Hematopoietic multipotent progenitor cell (in vitro differentiated cells): ENCODE measurements around the gene TECPR2. TPM values are rescaled to one million over a fixed set of nuclear protein-coding genes. Genes with fewer than 3 reads are reported as not detected.

ENCODE experiments used
- DNase-seq, 3 donors: peaks; one replicate each; pipeline ENCODE4 v3.0.0-alpha.2; 2011 to 2015; ENCODE audit warnings: low read depth in 2 of 3, low spot score in 2 of 3
- total RNA-seq: library from RNA; depleted of rRNA; stranded (reverse); fragments of >200 nt; gene quantifications from one replicate; pipeline ENCODE4 v1.2.3, GENCODE V29; 2012

TECPR2 gene
- total RNA-seq, 1 donor: 9.4 TPM

DNA sequence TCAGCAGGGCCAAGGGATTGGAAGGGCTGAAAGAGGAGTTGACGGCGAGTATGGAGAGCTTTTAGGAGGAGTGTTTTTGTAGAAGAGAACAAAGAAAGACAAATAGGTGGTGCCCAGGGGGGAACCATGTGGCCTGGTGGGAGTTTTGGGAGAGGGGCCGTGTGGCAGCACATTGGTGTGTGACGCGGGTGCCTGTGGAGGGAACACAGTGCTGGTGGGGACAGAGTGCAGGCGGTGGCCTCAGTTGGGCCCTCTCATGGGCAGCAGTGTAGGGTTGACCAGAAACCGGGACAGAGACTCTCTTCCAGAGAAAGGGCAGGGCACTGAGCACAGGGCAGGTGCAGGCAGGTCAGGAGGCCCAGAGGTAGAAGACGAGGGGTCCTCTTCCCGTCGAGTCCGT lies 56.5 kb downstream of the TECPR2 start:
- no peak for DNase-seq

DNA sequence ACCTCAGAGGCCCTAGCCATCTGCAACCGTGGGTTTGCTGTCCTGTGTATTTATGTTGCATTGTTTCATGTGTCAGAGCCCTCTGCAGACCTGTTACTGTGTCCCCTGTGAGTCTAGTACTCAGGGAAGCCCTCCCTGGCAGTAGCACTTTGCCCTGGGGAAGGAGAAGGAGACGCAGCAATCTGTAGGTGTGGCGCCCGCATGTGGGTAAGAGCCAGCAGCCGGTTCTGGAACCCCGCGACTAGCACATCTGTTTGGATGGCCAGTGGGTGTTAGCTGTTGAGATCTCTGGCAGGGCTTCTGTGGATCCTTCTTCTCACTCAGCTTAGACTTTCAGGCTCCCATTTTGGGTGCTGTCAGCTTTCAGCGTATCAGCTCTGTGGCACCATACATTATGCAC lies 57.0 kb downstream of the TECPR2 start:
- no peak for DNase-seq

DNA sequence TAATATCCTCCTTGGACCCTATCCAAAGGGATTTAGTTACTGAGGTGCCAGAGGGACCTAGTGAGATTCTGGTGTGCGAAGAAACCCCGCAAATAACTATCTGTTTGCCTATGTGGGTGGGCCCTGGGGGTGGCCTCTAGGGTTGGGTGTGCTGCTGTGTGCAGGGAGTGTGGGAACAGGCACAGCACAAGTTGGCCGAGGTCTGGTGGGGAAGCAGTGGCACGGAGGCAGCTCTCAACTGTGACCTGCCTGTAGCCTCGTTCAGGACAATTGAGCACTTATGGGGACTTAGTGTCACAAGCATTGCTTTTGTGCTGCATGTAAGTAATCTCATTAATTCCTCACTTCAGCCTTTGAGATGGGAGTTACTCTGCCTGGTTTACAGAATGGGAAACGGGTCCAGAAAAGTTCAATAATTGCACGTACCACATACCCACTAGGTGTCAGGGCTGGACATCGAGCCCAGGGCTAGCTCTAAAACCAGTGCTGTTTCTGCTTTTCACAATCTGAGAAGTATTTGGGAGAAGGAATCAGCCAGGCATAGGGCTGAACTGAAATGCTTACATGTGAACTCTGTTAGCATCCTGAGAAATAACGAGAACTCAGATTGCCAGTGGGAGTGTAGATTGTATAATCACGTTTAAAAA lies 58.8 kb downstream of the TECPR2 start:
- DNase-seq: no peak

DNA sequence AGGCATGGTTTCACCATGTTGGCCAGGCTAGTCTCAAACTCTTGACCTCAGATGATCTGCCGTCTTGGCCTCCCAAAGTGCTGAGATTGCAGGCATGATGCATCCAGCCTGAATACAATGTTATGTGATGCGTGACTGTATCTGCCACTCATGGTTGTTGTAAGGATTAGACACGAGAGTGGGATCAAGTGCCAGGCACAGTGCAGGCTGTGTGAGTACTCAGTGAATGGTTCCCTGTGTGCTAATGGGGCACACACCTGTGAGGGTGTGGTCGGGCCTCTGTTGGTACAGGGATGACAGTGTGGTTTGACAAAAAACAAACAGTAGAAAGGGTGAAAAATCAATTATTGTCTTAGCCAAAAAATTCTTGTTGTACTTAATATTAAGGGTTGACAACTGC lies 61.8 kb downstream of the TECPR2 start:
- DNase-seq: no peak

DNA sequence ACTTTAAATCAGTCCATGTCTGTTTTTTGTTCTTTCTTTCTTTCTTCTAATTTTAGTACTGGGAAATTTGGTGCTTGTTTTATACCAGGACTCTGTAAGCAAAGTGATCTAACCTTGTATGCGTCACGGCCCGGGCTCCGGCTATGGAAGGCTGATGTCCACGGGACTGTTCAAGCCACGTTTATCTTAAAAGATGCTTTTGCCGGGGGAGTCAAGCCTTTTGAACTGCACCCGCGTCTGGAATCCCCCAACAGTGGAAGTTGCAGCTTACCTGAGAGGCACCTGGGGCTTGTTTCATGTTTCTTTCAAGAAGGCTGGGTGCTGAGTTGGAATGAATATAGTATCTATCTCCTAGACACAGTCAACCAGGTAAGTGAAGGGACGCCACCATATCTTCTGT lies 62.2 kb downstream of the TECPR2 start:
- DNase-seq: no peak

DNA sequence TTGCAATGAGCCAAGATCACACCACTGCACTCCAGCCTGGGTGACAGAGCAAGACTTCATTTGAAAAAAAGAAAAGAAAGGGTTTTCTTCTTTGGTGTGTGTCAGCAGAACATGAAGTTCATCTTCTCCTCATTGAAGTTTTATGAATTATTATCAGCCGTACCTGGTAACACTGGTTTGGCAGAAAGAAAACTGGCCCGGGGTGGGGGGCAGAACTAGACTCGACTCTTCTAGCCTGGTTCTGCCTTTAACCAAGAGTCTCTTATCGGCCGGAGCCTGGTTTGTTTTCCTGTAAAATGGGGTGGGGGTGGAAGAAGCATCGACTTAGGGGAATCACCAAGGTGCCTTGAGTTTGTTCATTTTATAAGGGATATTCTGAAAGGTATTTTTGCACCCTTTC lies 64.1 kb downstream of the TECPR2 start:
- DNase-seq: no peak

DNA sequence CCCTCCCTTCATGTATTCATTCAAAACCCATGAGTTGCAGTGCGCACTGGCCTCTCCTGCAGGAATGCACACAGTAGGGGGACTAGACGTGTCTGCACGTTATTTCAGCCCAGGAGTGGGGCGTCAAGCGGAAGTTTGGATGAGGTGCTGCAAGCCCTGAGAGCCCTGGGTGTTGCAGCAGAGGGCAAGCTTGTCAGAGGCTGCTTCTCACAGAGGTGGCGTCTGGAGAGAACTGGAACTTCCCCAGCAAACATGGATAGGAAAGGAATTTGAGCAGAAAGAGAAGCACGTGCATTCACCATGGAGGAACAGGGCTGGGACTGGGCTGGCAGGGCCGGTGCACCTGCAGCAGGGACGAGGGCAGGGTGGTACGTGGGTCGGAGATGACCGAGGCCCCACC lies 64.9 kb downstream of the TECPR2 start:
- no peak for DNase-seq

DNA sequence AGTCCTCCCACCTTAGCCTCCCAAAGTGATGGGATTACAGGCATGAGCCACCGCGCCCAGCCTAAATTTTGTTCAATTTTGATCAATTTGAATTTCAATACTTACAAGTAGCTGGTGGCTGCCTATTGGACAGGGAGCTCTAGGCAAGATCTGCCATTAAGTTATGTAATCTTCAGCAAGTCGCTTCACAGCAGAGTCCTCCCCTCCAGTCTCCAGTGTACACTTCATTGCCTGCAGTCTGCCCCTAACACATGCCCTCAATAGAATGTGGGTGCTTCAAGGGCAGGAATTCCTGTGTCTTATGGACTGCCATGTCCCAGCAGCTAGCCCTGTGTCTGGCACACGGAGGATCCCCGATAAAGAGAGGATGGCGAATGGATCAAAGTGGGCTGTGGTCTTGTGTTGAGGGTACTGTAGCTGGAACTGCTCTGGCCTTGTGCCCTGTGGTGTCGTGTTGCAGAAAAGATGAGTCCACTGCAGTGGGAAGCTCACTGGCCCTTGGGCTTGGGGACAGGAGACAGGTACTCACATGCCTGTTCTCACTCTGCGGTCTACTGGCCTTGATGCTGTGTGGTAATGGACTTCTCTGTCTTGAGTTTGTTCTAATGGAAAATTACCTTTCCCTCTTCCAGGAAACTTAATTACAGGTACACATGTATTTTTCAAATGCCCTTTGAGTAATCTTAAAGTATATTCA lies 67.6 kb downstream of the TECPR2 start:
- no peak for DNase-seq

DNA sequence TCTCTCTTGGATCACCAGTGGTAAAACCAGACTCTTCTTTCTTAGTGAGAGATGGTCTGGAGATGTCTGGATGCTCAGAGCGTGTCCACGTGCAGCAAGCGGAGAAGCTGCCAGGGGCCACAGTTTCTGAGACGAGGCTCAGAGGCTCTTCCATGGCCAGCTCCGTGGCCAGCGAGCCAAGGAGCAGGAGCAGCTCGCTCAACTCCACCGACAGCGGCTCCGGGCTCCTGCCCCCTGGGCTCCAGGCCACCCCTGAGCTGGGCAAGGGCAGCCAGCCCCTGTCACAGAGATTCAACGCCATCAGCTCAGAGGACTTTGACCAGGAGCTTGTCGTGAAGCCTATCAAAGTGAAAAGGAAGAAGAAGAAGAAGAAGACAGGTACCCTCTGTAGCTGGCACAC lies 69.0 kb downstream of the TECPR2 start:
- no peak for DNase-seq

DNA sequence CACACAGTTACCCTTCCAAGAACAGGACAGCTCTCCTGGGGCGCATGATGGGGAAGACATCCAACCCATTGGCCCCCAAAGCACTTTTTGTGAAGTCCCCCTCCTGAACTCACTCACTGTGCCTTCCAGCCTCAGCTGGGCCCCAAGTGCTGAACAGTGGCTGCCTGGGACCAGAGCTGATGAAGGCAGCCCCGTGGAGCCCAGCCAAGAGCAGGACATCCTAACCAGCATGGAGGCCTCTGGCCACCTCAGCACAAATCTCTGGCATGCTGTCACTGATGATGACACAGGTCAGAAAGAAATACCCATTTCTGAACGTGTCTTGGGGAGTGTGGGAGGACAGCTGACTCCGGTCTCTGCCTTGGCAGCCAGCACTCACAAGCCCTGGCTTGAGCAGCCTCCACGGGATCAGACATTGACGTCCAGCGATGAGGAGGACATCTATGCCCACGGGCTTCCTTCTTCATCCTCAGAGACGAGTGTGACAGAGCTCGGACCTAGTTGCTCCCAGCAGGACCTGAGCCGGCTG lies 72.0 kb downstream of the TECPR2 start:
- no peak for DNase-seq

DNA sequence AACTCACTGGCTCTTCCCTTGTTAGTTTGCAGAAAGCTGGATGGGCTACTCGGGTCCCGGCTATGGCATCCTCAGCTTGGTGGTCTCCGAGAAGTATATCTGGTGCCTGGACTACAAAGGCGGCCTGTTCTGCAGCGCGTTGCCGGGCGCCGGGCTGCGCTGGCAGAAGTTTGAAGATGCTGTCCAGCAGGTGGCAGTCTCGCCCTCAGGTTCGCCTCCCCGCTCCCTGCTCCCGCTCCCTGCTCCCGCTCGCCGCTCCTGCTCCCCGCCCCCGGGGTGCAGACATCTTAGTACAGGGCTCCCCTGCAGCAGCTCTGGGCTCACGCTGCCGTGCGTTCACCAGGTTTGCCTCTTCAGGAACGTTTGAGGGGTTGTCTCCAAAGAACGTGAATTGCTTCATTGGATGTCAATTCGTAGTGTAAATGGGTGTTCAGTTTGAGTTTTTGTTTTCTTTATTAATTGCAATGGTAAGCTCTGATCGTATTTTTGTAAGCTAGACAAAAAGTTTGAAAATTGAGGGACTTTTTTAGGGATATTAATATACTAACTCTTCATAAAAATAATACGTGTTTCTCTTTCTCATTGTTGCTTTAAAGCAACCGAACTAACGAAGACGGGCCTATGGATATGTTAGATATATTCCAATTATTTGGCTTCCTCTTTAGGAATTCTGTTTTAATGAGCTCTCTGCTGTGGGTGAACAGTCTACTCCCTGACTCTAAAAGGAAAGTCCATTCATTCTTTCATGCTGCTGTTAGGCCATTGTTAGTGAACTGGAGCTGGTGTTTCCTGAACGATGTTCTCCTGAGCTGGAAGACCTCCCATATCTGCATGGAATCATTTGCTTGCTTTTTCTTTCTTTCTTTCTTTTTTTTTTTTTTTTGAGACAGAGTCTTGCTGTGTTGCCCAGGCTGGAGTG lies 75.5 kb downstream of the TECPR2 start:
- peak; percentile 18 to 81 (median 55) for DNase-seq

DNA sequence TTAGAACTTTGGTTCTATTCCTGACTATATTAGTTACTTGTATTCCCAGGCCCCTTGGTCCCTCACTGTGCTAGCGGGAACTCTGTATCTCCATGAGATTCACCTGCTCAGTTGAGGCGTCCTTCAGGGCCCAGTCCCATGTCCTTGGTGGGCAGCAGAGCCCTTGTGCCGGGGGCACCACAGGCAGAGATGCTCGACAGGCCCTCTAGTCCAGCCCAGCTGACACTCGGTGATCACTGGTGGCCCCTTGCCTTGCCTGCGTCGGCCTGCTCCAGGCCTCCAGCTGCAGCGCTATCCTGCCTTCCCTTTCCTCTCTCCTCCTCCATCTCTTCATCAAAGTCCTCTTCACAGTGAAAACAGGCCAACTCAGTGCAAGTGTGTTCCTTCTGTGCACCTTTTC lies 76.8 kb downstream of the TECPR2 start:
- DNase-seq: no peak

DNA sequence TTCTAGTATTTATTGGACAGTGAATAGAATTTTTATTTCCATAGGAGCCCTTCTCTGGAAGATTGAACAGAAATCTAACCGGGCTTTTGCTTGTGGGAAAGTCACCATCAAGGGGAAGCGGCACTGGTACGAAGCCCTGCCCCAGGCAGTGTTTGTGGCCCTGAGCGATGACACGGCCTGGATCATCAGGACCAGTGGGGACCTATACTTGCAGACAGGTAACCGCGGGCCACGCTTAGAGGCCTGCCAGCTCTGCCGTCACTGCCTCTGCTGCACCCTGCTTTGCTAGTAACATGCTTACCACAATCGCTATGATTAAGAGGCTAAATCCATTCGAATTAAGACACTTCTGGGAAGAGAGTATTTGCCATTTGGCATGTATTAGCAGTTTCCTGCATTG lies 77.7 kb downstream of the TECPR2 start:
- DNase-seq: no peak

DNA sequence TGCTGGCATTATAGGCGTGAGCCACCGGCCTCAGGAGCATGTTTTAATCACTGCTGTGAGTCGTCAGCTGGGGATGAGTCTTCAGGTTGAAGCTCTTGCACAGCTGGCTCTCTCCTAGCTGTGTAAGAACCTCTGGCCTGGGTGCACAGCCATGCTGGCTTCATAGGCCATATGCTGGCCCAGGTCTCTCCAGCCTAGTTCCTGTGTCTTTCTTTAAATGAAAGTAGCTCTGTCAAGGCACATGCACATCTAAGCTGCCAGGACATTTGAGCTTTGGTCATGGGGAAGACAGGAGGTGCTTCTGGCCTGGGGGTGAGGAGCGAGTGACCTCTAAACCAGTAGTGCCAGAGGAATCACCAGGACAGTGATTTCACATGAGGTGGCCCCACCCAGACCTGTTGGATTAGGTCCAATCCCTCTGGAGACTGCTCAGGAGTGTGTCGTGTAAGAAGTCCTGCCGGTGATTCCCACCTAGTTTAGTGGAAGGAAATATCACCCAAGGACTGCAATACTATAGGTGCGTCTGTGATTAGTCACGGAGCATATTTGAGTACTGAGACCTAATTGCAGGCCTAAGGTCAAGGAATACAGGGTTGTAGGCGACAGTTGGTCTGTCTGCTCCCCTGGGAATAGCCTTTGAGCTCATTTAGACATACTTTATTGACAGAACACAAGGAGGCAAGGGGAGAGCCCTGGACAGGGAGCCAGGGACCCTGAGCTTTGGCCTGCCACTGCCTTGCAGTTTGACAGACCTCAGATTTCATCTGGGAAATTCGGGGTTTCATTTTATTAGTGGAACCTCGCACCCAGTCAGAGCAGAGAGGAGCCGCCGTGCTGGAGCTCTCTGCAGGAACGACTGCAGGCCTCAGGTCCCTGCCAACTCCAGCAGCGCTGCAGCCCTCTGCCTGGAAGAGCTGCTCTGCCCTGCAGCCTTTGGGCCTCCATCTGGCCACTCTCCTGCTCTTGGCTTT lies 79.8 kb downstream of the TECPR2 start:
- DNase-seq: no peak

DNA sequence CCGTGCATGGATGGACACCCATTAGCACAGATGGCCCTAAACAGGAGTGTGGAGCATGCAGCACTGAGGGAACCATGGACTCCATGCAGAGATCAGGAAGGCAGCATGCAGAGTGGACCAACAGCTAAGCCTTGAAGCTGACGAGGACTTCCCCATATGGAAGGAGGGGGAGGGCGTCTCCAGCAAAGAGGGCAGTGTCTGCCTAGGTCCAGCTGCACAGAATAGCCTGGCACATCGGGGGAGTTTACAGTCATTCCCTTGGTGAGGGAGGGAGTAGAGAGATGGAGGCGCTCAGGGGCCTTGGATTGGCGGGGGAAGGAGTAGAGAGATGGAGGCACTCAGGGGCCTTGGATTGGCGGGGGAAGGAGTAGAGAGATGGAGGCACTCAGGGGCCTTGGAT lies 82.3 kb downstream of the TECPR2 start:
- DNase-seq: no peak

DNA sequence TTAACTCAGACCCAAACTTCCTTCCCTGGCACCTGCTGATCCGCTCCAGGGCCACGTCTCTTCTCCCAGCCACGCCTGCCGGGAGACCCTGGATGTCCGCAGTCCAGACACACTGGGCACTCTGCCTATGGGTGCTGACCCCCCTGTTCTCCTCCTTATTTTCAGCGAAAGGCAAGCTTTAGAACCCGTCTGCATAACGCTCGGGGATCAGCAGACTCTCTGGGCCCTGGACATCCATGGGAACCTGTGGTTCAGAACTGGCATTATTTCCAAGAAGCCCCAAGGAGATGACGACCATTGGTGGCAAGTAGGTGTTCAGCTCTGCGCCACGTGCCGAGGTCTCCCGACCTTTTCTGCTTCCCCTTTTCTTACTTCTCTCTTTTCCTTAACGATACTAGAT lies 82.9 kb downstream of the TECPR2 start:
- DNase-seq: no peak

DNA sequence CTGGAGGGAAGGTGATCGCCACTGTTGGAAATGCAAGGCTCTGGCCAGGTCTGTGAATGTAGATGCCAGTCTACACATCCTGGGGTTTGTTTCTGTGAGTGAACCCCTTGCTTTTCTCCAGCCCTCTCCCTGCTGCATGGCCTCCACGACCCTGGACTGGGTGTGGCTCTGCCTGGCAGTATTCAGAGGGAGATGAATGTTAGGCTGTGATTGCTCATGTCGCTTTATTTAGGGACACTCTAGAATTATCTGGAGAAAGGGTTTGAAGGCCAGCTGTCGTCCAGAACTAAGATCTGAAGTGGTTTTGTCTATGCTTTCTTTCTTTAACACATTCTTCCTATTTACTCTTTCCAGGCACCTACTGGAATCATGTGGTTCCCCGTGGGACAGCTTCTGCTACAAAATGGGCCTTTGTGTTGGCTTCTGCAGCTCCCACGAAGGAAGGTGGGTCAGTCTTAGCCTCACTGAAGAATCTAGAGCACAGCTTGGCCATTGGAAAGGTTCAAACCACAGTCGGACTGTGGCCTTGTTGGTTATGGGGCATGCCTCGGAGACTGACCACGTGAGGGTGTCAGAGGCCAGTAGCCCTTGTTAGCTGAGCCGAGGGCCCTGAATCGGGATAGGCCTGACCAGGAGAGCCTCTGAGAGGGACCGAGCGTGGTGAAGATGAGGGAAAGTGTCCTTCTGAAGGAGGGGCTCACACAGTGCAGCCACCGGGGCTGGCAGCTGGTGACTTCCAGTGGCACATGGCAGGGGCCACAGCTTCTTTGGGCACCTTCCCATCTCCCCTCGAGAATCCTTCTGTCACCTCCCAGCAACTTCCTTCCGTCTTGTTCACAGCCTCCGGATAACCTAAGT lies 87.7 kb downstream of the TECPR2 start:
- no peak for DNase-seq

DNA sequence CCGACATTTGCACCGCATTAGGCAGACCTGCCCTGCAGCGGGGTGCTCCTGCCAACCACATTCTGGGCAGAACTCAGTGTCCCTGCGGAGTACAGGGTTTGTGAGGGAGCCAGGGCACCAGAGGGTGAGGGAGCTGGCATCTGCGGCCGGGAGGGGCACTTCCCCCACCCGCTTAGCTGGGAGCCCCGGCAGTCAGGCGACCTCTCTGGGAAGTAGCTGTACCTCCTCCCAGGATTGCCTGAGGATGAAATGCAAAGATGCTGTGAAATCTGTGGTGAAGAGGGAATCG lies 88.3 kb downstream of the TECPR2 start:
- no peak for DNase-seq

DNA sequence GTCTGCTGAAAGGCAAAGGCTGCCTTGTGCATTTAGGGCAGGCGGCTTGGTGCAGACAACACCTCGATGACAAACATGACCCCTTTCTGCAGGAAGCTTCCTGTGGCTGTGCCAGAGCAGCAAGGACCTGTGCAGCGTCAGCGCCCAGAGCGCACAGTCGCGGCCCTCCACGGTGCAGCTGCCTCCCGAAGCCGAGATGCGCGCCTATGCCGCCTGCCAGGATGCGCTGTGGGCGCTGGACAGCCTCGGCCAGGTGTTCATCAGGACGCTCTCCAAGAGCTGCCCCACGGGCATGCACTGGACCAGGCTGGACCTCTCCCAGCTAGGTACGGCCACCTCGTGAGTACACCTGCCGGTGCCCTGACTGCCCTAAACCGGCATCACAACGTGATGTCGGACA lies 89.6 kb downstream of the TECPR2 start:
- no peak for DNase-seq

DNA sequence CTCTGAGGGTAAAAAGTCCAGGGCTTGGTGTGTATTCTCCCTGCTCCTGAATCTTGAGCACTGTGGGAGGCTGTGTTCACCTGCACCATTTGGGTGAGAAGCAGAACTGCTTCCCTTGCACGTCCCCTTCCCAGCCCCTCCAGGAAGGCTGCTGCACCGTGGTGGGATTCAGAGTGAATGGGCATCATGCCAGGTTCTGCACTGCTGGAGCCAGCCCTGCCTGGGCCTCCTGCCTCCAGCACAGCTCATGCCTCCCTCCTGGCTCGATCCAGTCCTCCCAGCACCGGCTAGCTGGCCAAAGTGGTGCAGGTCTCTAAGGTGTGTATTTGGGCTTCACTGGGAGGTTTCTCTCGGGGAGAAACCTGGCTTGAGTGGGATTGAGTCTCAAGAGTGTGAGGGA lies 92.0 kb downstream of the TECPR2 start:
- DNase-seq: no peak
